Mucosa of stomach (tissue), 1 donor: ENCODE results near the gene RYR2.

Source experiments
- H3K27me3 ChIP-seq: one replicate; pipeline ENCODE4 v1.7.0; 2013; ENCODE audit warnings: mild to moderate bottlenecking, low read length; ENCODE audit not compliant: control insufficient read depth, insufficient read depth
- H3K36me3 ChIP-seq: one replicate; pipeline ENCODE4 v1.7.0; 2013; ENCODE audit warnings: low read length; ENCODE audit not compliant: control insufficient read depth, insufficient read depth
- H3K4me1 ChIP-seq: one replicate; pipeline ENCODE4 v1.7.0; 2013; ENCODE audit warnings: mild to moderate bottlenecking, low read length; ENCODE audit not compliant: control insufficient read depth, insufficient read depth
- H3K4me3 ChIP-seq: one replicate; pipeline ENCODE4 v1.7.0; 2013; ENCODE audit warnings: low read length
- H3K9ac ChIP-seq: one replicate; pipeline ENCODE4 v1.7.0; 2013; ENCODE audit warnings: mild to moderate bottlenecking, low read length, moderate library complexity
- H3K9me3 ChIP-seq: one replicate; pipeline ENCODE4 v1.7.0; 2013; ENCODE audit warnings: mild to moderate bottlenecking, low read length, moderate library complexity; ENCODE audit not compliant: control insufficient read depth
- donor health status: Pancreatic carcinoma.

The RYR2 gene

DNA sequence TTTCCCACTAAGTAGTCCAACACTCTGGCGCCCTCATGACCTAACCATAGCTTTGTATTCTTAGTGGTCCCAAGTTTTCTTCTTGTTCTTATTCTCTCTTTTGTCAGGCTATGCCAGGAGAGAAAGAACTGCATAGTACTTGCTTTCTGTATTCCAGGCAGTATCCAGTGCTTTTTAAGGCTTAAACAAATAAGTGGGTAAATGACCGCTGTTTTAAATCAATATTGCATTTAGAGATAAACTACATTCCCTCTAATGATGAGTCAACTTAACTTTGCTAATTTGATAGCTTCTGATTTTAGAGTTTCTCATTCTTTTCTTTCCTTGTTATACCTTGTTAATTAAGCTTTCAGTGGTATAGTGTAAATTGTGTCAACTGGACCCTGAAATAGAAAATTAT lies 709.1 kb downstream of the RYR2 start:
- Histone ChIP-seq H3K9me3 (no peaks in the 10 kb centered on the region), H3K36me3 (no peaks in the 10 kb centered on the region), H3K4me1 (peaks cover 6% of the 10 kb centered on the region), H3K27me3 (no peaks in the 10 kb centered on the region), H3K4me3 (no peak overlapping the region), H3K9ac (no peak overlapping the region)

DNA sequence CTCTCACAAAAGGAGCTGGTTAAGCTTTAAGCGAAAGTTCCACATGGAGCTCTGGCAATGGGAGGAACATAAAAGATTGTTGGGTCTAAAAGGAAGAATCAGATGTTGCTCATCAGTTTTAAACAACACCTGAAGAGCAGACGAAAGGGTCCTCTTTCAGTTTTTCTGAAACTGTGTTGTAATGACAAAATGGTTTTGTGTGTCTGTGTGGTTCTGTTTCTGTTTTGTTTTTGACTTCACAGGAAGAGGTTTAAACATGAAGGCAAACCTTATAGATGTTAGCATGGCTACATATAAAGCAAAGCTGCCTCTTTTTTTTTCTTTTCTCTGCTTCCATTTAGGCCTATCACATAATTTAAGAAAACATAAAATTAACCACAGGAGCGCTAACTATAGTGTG lies 712.6 kb downstream of the RYR2 start:
- Histone ChIP-seq H3K9me3 (no peaks in the 10 kb centered on the region), H3K27me3 (no peaks in the 10 kb centered on the region), H3K9ac (no peak overlapping the region), H3K4me1 (peaks cover 9% of the 10 kb centered on the region), H3K36me3 (no peaks in the 10 kb centered on the region), H3K4me3 (no peak overlapping the region)

DNA sequence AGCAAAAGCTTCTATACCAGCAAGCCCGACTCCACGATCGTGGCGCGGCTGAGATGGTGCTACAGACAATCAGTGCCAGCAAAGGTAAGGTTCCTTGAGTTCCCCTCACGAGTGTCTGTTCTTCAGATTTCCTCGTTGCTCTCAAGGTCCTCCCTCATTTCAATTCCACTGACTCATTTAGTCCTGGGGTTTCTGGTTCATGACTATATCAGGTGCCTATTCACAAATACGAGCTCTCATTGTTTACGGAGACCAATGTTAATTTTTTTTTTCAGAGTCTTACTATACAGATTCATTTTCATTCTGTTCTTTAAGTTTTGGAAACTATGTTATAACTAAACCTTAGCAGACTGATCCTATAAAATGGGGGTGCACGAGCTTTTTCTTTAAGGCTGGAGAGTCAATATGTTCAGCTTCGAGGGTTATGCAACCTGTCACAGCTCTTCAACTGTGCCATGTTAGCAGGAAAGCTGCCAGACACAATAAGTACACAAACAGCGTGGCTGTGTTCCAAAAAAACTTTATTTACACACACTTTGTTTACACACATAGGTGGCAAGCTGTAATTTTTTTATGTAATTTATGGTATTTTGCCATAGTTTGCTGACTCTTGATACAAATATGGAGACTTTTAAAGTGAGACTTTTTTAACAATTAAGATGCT lies 714.5 kb downstream of the RYR2 start:
- H3K9me3 ChIP-seq, result no peaks in the 10 kb centered on the region
- no peaks in the 10 kb centered on the region for H3K27me3 ChIP-seq
- H3K4me3 ChIP-seq, result no peak overlapping the region
- H3K9ac ChIP-seq, result no peak overlapping the region
- no peaks in the 10 kb centered on the region for H3K36me3 ChIP-seq
- H3K4me1 ChIP-seq, result peaks cover 13% of the 10 kb centered on the region

DNA sequence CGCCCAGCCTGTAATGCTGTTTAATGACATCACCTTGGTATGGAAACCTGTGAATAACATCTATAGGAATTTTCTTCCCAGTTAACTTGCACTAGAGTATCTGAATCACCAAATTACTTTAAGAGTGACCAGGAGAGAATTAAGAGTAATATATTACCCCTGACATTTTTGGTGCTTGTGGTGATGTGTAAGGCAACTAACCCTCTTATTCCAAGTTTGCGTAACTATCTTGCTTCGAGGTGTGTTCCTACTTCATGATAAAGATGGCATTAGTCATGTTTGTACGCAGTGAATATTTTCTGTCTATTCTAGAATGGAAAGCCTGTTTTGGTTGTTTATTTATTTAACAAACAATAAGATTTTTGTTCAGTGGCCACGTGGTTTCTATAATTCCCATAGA lies 717.4 kb downstream of the RYR2 start:
- Histone ChIP-seq H3K36me3 (no peaks in the 10 kb centered on the region), H3K4me3 (no peak overlapping the region), H3K9ac (no peak overlapping the region), H3K9me3 (no peaks in the 10 kb centered on the region), H3K4me1 (peaks cover 13% of the 10 kb centered on the region), H3K27me3 (no peaks in the 10 kb centered on the region)

- Histone ChIP-seq H3K9me3 (no peaks in the 10 kb centered on the region), H3K27me3 (no peaks in the 10 kb centered on the region), H3K9ac (no peak overlapping the region), H3K36me3 (no peaks in the 10 kb centered on the region), H3K4me1 (peaks cover 13% of the 10 kb centered on the region), H3K4me3 (no peak overlapping the region)
Measured at GRCh38 chr1:237760951-237761350, 719.0 kb downstream of the RYR2 start.

DNA sequence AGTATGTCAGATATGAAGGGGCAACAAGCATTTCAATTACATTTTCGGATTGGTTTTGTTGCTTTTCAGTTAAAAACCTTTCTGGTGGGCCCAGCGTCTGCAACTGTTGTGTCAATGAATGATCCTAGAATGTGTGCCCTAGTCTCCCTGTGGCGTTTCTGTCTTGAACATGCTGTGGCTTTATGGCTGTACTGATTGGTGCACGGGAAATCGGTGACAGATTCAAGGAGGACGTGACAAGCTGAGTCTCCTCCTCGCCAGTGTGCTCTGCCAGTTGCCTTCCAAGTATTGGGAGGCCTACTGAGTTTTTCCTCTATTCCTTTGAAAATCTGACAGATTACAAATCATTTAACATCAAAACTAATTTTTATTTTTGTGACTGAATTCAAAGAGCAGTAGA lies 721.2 kb downstream of the RYR2 start:
- Histone ChIP-seq H3K36me3 (no peaks in the 10 kb centered on the region), H3K4me3 (no peak overlapping the region), H3K9me3 (no peaks in the 10 kb centered on the region)

GRCh38 chr1:237763751-237764150 lies 721.8 kb downstream of the RYR2 start:
- Histone ChIP-seq H3K27me3 (no peaks in the 10 kb centered on the region), H3K36me3 (no peaks in the 10 kb centered on the region), H3K4me3 (no peak overlapping the region)

More for the DNA sequence above, 721.2 kb downstream of the RYR2 start:
- Histone ChIP-seq H3K9ac (no peak overlapping the region), H3K27me3 (no peaks in the 10 kb centered on the region), H3K4me1 (peaks cover 13% of the 10 kb centered on the region)

DNA sequence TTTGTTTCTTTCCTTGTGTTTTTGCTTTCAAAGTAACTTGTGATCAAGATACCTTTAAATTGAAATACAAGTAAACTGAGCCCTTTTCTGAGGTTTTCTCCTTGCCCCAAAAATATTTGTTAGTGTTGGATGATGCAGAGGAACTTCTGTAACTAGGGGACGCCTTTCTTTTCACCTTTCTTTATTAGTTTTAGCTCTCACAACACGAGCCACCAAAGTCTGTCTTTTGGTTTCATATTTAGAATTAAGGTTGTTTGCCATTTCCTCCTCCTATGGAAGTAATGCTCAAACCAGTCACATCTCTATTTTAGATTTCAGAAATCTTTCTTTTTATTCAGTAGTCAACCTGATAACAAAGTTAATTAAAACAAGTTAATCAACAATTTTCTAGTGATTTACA lies 727.9 kb downstream of the RYR2 start:
- H3K9me3 ChIP-seq, result no peaks in the 10 kb centered on the region
- H3K36me3 ChIP-seq, result no peaks in the 10 kb centered on the region

More at GRCh38 chr1:237763751-237764150, 721.8 kb downstream of the RYR2 start:
- Histone ChIP-seq H3K9ac (no peak overlapping the region), H3K9me3 (no peaks in the 10 kb centered on the region), H3K4me1 (peaks cover 13% of the 10 kb centered on the region)

GRCh38 chr1:237772009-237772408 lies 730.0 kb downstream of the RYR2 start:
- no peaks in the 10 kb centered on the region for H3K36me3 ChIP-seq
- H3K27me3 ChIP-seq, result peaks cover 4% of the 10 kb centered on the region
- H3K9ac ChIP-seq, result no peak overlapping the region
- no peaks in the 10 kb centered on the region for H3K4me1 ChIP-seq
- H3K9me3 ChIP-seq, result no peaks in the 10 kb centered on the region
- no peak overlapping the region for H3K4me3 ChIP-seq

More for the DNA sequence above, 727.9 kb downstream of the RYR2 start:
- no peaks in the 10 kb centered on the region for H3K27me3 ChIP-seq
- H3K4me1 ChIP-seq, result no peaks in the 10 kb centered on the region
- no peak overlapping the region for H3K9ac ChIP-seq
- no peak overlapping the region for H3K4me3 ChIP-seq

DNA sequence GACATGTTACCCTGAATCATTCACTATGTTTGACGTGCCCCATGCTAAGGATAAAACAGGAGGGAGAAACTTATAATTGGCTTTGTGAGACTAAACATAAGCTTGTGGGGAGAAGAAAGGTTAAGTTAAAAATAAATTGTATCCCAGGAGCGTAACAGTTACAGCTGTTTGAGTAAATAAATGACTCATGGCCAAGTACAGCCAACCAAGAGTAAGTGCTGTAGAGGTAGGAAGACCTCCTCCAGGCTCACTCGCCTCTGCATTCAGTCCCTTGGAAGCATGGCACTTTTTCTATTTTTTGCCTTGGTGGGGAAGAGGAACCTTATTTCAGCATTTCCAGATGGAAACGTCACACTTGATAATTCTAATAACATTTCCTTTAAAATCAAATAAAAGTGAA lies 732.3 kb downstream of the RYR2 start:
- Histone ChIP-seq H3K4me3 (no peak overlapping the region), H3K9ac (no peak overlapping the region), H3K36me3 (no peaks in the 10 kb centered on the region), H3K9me3 (no peaks in the 10 kb centered on the region), H3K27me3 (peaks cover 4% of the 10 kb centered on the region), H3K4me1 (no peaks in the 10 kb centered on the region)

- Histone ChIP-seq H3K36me3 (no peaks in the 10 kb centered on the region), H3K9me3 (no peaks in the 10 kb centered on the region), H3K4me1 (no peaks in the 10 kb centered on the region), H3K9ac (no peak overlapping the region), H3K4me3 (no peak overlapping the region), H3K27me3 (peaks cover 4% of the 10 kb centered on the region)
Measured at GRCh38 chr1:237779356-237779755, 737.4 kb downstream of the RYR2 start.

- Histone ChIP-seq H3K4me3 (no peak overlapping the region), H3K36me3 (no peaks in the 10 kb centered on the region), H3K27me3 (no peaks in the 10 kb centered on the region), H3K4me1 (no peaks in the 10 kb centered on the region), H3K9me3 (no peaks in the 10 kb centered on the region), H3K9ac (no peak overlapping the region)
Measured at GRCh38 chr1:237786066-237786719, 744.2 kb downstream of the RYR2 start.
